ENCODE data around the gene AKAP8L.

DNA sequence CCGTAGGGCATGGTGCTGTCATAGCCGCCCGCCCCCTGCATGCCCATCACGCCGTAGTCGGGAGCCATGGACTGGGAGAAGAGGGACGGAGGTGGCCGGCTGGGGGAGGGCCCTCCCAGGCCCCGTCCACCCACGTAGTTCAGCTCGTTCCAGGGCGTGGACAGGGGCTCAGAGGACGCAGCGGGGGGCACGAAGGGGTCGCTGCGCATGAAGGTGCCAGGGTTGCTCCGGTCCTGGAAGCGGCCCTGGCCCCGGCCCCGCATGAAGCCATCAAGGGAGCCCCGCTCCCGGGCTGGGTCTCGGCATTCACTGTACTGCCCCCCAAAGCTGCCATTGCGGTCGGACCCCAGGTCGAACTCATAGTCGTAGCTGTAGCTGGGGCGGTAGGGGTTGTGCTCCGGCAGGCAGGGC is 45.9 kb downstream of the AKAP8L start:
- TF ChIP-seq, protein P1, sequence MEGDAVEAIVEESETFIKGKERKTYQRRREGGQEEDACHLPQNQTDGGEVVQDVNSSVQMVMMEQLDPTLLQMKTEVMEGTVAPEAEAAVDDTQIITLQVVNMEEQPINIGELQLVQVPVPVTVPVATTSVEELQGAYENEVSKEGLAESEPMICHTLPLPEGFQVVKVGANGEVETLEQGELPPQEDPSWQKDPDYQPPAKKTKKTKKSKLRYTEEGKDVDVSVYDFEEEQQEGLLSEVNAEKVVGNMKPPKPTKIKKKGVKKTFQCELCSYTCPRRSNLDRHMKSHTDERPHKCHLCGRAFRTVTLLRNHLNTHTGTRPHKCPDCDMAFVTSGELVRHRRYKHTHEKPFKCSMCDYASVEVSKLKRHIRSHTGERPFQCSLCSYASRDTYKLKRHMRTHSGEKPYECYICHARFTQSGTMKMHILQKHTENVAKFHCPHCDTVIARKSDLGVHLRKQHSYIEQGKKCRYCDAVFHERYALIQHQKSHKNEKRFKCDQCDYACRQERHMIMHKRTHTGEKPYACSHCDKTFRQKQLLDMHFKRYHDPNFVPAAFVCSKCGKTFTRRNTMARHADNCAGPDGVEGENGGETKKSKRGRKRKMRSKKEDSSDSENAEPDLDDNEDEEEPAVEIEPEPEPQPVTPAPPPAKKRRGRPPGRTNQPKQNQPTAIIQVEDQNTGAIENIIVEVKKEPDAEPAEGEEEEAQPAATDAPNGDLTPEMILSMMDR (IDR thresholded peaks at IDR 0.05 in 8 of 11, conservative IDR thresholded peaks at IDR 0.05 in 3 of 11), result no peak
- no peak for TF ChIP-seq POLR2A (IDR thresholded peaks at IDR 0.05)
- peak in 2 of 3 donors; percentile 40 to 46 for TF ChIP-seq POLR2AphosphoS5 (IDR thresholded peaks at IDR 0.05)

Measured in spleen (tissue), 7 donors.